HG02759 (cell line): Measurements from ENCODE around the gene WNT1.

Source experiments
- ATAC-seq: cut with Tn5 transposase; IDR thresholded peaks from one replicate; pipeline ENCODE4 v1.9.1; 2021; ENCODE audit warnings: mild to moderate bottlenecking, moderate library complexity; ENCODE audit not compliant: unreplicated experiment

Gene WNT1

GRCh38 chr12:48978291-48978740, at the start of gene WNT1:
TSS of gene WNT1 (plus strand) at chr12:48978322. CDS start at chr12:48978651, 329 bp downstream.
- peak; percentile 13 for ATAC-seq

- ATAC-seq, result no peak
These were observed 48.6 kb upstream of the WNT1 start for GRCh38 chr12:48929551-48929950.

- ATAC-seq, result no peak
These were observed 47.6 kb upstream of the WNT1 start for GRCh38 chr12:48930475-48930874.

- no peak for ATAC-seq
These were observed 45.2 kb upstream of the WNT1 start for GRCh38 chr12:48932878-48933277.

GRCh38 chr12:48933664-48934311, 44.3 kb upstream of the WNT1 start:
- ATAC-seq, result no peak

GRCh38 chr12:48934312-48934706, 43.8 kb upstream of the WNT1 start:
- no peak for ATAC-seq

GRCh38 chr12:48936379-48936979, 41.6 kb upstream of the WNT1 start:
- ATAC-seq, result no peak

GRCh38 chr12:48937170-48937569, 41.0 kb upstream of the WNT1 start:
- ATAC-seq, result no peak

GRCh38 chr12:48938805-48939204, 39.3 kb upstream of the WNT1 start:
- no peak for ATAC-seq

GRCh38 chr12:48940181-48940580, 37.9 kb upstream of the WNT1 start:
- ATAC-seq, result no peak

GRCh38 chr12:48943221-48943620, 34.9 kb upstream of the WNT1 start:
- no peak for ATAC-seq

- ATAC-seq, result no peak
These were observed 31.9 kb upstream of the WNT1 start for GRCh38 chr12:48946205-48946604.

GRCh38 chr12:48946943-48947342, 31.2 kb upstream of the WNT1 start:
- ATAC-seq, result no peak

GRCh38 chr12:48947727-48948126, 30.4 kb upstream of the WNT1 start:
- no peak for ATAC-seq

- ATAC-seq, result no peak
These were observed 25.4 kb upstream of the WNT1 start for GRCh38 chr12:48952691-48953090.

- ATAC-seq, result no peak
These were observed 24.1 kb upstream of the WNT1 start for GRCh38 chr12:48954061-48954460.

GRCh38 chr12:48954841-48955501, 23.2 kb upstream of the WNT1 start:
- no peak for ATAC-seq

GRCh38 chr12:48956279-48957140, 21.6 kb upstream of the WNT1 start:
- ATAC-seq, result peak; percentile 1

GRCh38 chr12:48957141-48958048, 20.7 kb upstream of the WNT1 start, which contains the start of gene ARF3:
TSS of gene ARF3 (minus strand) at chr12:48957487. CDS start at chr12:48941095, 16,392 bp downstream.
- peak; percentile 92 for ATAC-seq

- no peak for ATAC-seq
These were observed 20.1 kb upstream of the WNT1 start for GRCh38 chr12:48958049-48958388.
